ENCODE data around the gene UTP25.

DNA sequence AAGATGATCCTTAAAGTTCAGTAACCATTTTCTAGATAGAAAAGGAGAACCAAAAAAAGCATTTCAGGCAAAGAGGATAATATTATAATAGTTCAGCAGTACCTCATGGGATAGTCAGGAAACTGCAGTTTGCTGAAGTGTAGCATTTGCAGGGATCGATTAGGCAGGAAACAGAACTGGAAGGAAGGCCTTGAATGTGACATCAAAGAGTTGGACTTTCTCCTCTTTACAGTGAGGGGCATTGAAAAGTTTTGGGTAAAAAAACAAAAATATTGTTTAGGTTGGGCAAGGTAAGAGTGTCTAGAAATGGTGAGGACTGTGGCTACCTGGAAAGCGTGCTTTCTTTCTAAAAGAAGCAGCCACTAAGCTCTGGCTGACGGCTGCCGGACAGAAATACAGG is 13.9 kb upstream of the UTP25 start:
- TF ChIP-seq, protein P1, sequence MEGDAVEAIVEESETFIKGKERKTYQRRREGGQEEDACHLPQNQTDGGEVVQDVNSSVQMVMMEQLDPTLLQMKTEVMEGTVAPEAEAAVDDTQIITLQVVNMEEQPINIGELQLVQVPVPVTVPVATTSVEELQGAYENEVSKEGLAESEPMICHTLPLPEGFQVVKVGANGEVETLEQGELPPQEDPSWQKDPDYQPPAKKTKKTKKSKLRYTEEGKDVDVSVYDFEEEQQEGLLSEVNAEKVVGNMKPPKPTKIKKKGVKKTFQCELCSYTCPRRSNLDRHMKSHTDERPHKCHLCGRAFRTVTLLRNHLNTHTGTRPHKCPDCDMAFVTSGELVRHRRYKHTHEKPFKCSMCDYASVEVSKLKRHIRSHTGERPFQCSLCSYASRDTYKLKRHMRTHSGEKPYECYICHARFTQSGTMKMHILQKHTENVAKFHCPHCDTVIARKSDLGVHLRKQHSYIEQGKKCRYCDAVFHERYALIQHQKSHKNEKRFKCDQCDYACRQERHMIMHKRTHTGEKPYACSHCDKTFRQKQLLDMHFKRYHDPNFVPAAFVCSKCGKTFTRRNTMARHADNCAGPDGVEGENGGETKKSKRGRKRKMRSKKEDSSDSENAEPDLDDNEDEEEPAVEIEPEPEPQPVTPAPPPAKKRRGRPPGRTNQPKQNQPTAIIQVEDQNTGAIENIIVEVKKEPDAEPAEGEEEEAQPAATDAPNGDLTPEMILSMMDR (IDR thresholded peaks at IDR 0.05), result no peak
- TF ChIP-seq POLR2A (IDR thresholded peaks at IDR 0.05), result no peak
